ENCODE data around the gene TRIM39.

Gene TRIM39

DNA sequence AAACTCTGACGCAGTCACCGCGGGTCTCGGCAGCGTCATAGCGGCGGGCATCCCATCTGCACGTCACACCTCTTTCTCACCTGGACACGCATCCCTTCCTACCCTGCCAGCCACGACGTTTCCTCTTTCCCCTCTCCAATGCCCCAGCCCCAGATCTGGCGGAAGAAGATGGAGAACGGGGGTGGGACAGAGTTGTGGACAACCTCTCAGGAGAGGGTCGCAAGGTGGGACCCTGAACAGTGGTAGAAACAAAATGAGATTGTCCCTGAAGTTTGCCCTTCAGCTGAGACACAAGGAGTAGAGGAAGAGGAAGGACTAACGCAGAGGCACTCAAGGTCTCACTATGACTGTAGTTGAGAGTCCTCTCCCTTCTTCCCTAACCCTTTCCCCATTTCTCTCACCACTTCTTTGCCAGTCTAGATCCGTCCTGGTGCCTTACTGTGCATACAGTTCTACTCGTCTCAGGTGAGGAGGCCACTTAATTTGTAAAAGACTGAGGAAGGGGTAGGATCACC lies 562 bp downstream of the TRIM39 start:
- peak overlapping the region; percentile 81 for H3K4me3 ChIP-seq (replicated peaks; ENCODE audit: low read depth, low read length)
- no peak for DNase-seq (ENCODE audit: low read depth)
- TF ChIP-seq, protein P1, sequence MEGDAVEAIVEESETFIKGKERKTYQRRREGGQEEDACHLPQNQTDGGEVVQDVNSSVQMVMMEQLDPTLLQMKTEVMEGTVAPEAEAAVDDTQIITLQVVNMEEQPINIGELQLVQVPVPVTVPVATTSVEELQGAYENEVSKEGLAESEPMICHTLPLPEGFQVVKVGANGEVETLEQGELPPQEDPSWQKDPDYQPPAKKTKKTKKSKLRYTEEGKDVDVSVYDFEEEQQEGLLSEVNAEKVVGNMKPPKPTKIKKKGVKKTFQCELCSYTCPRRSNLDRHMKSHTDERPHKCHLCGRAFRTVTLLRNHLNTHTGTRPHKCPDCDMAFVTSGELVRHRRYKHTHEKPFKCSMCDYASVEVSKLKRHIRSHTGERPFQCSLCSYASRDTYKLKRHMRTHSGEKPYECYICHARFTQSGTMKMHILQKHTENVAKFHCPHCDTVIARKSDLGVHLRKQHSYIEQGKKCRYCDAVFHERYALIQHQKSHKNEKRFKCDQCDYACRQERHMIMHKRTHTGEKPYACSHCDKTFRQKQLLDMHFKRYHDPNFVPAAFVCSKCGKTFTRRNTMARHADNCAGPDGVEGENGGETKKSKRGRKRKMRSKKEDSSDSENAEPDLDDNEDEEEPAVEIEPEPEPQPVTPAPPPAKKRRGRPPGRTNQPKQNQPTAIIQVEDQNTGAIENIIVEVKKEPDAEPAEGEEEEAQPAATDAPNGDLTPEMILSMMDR (IDR thresholded peaks at IDR 0.05; ENCODE audit: low read length, missing control alignments): no peak

DNA sequence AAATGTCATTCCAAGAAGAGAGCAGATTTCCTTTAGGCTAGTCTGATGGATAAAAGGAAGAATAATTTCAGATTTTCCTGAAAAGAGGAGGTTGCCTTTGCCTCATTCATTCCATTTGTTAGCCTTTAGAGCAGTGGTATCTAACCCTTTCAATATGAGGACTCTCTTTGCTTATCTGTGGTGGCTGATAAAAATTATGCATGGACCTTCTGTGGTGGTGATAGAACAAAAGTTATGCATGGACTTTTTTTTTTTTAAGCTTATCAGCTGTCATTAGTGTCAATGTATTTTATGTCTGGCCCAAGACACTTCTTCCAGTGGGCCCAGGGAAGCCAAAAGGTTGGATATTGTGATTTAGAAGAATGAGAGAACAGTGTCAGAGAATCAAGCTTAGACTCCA lies 1.7 kb downstream of the TRIM39 start:
- no peak overlapping the region for H3K4me3 ChIP-seq (replicated peaks; ENCODE audit: low read depth, low read length)
- TF ChIP-seq, protein P1 (IDR thresholded peaks at IDR 0.05; ENCODE audit: low read length, missing control alignments): no peak
- no peak for DNase-seq (ENCODE audit: low read depth)

DNA sequence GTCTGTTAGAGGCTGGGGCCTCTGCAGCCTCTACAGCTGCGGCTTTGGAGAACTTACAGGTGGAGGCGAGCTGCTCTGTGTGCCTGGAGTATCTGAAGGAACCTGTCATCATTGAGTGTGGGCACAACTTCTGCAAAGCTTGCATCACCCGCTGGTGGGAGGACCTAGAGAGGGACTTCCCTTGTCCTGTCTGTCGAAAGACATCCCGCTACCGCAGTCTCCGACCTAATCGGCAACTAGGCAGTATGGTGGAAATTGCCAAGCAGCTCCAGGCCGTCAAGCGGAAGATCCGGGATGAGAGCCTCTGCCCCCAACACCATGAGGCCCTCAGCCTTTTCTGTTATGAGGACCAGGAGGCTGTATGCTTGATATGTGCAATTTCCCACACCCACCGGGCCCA lies 2.6 kb downstream of the TRIM39 start:
- DNase-seq (ENCODE audit: low read depth): no peak
- H3K4me3 ChIP-seq (replicated peaks; ENCODE audit: low read depth, low read length): no peak overlapping the region
- TF ChIP-seq, protein P1 (IDR thresholded peaks at IDR 0.05; ENCODE audit: low read length, missing control alignments): no peak

DNA sequence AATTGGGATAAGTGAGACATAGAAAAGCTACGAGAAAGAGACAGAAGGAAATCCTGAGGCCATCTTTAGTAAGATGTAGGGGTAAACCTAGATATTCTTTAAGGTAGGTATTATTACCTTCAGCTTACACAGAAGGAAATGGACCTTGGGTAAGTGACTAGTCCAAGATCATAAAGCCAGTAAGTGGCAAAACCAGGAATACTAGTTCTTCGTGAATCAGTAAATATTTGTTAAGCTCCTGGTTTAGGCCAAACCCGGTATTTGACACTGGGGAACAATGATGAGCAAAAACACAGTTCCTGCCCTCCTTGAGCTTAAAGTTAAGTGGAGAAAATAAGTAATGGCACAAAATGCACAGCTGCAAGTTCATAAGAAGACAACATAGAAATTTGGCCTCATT lies 5.3 kb downstream of the TRIM39 start:
- no peak for DNase-seq (ENCODE audit: low read depth)
- TF ChIP-seq, protein P1 (IDR thresholded peaks at IDR 0.05; ENCODE audit: low read length, missing control alignments): no peak
- no peak overlapping the region for H3K4me3 ChIP-seq (replicated peaks; ENCODE audit: low read depth, low read length)

DNA sequence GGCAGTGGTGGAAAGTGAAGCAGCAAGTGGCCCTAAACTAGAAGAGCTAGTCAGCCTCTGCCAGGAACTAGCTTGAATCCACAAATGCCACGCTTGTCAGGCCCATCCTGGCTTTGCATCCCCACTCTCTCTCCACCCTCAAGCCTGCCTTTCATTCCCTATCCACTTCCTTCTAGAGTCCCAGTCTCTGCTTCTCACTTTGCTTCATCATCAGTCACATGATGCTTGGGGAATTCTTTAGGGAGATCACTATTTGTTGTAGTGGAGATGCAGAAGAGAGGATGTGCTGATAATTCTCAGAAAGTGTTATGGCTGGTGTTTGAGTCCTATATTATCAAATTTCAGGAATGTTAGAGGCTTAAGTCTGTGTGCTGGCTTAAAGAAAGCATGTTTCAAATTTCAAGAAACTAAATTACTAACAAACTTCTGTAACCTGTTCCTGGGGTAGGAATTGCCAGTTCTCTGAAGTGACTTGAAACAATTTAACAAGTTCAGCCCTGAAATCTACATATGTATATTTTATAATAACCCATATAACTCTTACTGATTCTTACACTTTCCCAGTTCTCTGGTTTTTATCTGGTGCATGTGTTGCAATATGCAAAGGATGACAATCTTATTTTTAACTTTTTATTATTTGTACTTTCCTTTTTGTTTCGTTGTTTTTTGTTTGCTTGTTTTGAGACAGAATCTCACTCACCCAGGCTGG lies 7.5 kb downstream of the TRIM39 start:
- no peak overlapping the region for H3K4me3 ChIP-seq (replicated peaks; ENCODE audit: low read depth, low read length)
- no peak for DNase-seq (ENCODE audit: low read depth)
- TF ChIP-seq, protein P1 (IDR thresholded peaks at IDR 0.05; ENCODE audit: low read length, missing control alignments): no peak

DNA sequence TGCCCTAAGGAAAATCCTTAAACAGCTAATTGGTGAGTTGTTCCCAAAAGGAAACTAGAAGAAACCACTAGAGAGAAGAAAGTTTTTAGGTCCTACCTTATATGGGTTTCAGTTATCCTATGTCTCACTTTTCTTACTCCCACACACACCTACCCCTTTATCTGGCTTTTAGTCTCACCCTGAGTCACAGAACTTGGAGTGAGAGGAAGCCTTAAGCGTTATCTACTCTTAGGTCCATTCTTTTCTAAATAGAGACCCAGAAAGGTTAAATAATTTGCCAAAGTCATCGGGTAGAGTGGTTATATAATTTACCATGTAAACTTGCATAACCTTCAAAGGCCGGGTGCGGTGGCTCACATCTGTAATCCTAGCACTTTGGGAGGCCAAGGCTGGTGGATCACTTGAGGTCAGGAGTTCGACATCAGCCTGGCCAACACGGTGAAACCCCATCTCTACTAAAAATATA lies 13.9 kb downstream of the TRIM39 start:
- TF ChIP-seq, protein P1 (IDR thresholded peaks at IDR 0.05; ENCODE audit: low read length, missing control alignments): no peak
- no peak overlapping the region for H3K4me3 ChIP-seq (replicated peaks; ENCODE audit: low read depth, low read length)
- DNase-seq (ENCODE audit: low read depth): no peak

DNA sequence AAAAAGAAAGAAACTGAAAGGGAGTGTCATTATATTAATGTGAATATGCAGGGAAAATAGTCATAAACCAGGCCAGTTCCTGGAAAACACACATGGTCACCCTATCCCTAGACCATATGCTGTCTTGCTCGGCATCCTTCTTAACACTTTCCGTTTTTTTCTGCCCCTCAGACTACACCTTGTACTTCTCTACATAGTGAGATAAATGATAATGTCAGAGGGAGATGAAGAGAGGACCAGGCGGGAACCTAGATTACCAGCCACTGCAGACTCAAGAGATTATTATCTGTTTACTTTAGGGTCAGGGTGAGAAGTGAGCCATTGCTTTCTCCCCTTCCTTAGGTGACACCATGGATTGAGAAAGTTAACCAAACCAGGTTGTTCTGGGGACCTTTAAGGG lies 14.5 kb downstream of the TRIM39 start:
- no peak overlapping the region for H3K4me3 ChIP-seq (replicated peaks; ENCODE audit: low read depth, low read length)
- DNase-seq (ENCODE audit: low read depth): no peak
- TF ChIP-seq, protein P1 (IDR thresholded peaks at IDR 0.05; ENCODE audit: low read length, missing control alignments): no peak

All from fibroblast of pulmonary artery (primary cell).